ENCODE measurements around the gene CYP27C1.

CYP27C1 gene

DNA sequence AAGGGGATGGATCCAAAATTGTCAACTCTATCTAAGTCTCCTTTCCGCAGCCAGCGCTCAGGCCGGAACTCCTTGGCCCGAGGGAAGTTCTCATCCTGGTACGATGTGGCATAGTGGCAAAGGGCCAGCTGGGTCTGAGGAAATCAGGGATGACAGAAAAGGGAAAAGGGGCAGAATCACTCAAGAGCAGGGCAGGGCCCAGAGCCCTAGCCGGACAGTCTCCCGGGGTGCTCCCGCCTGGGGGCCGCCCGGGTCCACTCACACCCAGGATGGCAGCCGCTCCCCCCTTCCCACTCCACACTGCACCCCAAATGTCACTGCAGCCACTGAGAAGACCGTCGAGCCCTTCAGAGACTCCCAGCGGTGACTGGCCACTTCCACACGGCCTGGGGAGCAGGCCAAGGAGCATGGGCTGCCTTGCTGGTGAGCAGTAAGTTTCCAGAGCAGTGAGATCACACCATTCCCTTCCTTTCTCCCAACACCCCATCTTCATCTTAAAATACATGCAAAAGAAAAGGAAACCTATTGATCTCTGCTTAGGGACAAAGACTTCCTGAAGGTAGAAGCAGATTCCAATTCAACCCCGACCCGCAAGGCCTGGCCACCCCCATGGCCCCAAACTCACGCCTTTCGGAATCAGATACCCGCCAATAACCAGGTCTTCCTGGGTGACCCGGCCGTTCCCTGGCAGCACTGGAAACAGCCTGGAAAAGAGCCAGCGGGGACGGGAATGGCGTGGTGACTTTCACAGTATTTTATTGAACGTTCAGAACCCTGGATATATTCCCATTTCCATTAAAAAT is 26.7 kb downstream of the CYP27C1 start:
- DNase-seq (ENCODE audit: low read depth in 2 of 2): no peak

DNA sequence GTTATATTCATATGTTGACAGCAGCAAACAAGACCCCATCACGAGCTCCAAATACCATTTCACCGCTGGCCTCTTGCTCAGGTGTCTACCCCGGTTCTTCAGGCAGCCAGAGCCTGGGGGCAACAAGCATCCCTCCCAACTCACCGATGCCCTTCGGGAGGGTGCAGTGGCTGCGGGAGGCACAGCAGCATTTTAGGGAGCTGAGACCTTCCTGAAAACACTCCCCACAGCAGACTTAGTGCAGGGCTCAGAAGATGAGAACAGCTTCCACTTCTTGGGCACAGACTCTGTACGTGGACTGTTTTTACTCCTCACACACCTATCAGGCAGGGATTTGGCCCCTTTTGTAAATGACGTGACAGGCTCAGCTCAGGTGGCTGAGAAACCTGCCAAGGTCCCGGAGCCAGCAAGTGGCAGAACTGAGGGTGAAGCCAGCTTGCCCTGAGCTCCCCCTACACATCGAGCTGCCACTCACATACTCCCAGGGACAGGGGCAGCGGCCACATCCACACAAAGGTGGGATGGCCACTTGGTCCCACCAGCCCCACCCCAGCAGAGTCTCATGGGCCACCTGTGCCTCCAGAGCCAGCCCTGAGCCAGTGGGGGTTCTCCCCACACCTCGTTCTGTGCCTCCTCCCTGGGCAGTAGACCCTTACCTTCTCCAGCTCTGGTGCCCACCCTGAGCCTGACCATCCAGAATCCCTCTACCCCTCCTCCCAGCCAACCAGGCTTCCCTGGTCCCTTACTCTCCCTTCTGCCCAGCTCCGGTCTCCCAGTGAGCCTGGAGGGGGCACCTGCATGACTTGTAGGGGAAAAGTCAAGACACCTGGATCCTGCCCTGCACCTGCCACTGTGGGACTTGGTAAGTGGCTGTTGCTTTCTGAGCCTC is 28.5 kb downstream of the CYP27C1 start:
- no peak for DNase-seq (ENCODE audit: low read depth in 2 of 2)

DNA sequence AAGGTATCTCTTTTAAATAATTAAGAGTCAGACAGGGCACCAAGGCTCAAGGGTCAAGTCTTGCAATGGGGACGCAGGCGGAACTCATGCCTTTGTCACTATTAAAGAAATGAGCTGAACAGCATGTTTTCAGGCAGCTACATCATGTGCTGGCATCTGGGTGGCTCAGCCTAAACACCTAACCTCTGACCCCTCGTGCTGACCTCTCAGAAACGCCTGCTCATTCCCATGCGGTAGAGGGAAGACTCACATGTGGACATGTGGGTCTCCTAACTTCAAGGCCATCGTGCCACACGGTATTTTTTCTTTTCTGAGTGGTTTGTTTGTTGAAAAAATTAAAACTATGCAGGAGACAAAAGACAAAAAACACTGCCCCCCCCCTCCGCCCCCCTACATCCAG is 31.3 kb downstream of the CYP27C1 start:
- DNase-seq (ENCODE audit: low read depth in 2 of 2): no peak

DNA sequence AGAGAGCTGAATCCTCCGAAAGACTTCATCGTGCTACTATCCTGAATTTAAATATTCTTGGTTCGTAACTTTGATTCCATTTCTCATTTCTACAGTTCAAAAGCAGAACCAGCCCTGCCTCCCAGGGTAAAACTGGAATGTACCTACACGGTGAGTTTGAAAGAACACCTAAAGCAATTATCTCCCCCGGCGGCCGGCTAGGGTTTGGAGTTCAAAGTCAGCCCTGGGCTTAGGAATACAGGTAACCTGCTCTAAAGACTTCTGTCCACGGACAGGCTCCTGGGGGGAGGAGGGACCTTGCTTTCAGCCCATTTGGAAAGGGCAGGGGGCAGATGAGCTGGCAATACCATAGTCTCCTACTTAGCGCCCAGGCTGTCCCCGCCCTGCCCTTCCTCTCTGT is 32.3 kb downstream of the CYP27C1 start:
- DNase-seq (ENCODE audit: low read depth in 2 of 2): no peak

DNA sequence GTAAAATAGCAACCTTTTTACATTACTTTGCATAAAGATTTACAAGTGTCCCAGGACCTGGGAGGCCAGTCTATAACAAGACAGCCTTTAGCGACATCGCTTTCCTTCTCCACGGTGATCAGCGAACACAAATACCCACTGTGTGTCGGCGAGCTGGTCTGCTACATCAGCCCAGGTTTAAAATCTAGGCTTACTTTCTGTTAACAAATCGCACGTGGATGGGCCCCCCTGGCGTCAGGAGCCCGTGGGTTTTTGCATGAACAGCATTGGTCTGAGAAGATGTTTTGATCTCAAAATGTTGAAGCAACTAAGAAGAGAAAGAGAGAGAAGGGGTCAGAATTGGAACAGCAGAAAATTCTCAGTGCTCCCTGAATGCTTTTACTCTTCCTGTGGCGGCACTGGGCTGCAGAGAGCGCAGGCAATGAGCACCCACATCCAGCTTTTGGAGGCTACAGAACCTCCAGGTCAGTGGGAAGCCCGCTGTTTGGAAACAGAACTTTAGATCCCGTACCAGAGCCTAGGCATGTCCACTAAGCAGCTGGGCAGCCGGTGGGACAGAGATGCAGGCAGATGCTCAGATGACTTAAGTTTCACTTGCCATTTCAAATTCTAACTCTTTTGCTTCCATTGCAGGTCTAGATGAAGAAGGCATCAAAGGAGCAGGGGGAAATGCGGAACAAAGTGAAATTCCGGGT is 32.9 kb downstream of the CYP27C1 start:
- DNase-seq (ENCODE audit: low read depth in 2 of 2): no peak

DNA sequence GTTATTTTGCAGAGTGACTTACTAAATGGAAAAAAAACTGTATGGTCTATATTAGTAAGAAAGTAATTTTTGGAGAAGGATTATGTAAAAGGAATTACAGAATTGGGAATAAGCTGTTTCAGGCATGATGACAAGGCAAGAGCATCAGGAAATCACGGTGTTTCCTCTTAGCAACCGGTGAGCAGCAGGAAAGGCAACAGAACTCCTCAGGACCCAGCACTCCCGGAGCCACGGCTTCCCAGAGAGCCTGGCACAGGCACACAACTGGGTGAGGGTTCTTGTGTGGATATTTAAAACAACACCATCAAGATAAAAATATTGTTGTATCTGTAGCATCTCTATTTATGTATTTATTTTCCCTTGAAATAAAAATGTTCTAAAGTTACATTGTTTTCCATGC is 34.4 kb downstream of the CYP27C1 start:
- no peak for DNase-seq (ENCODE audit: low read depth in 2 of 2)

DNA sequence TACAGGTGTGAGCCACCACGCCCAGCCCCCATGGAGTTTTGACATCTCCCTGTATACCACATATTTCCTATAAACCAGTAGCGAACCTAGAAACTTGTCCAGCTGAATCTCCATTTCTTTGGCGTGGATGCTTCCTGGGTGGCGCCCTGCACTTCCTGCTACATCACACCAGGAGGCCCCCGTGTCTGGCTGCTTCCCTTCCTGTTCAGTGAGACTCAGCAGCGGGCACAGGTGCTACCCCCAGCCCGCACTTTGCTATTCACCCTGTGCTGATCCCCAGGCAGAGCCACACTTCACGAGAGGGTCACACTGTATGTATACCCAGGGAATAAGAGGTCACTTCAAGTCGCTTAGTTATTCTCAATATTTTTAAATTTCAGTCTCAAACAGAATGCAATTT is 35.0 kb downstream of the CYP27C1 start:
- no peak for DNase-seq (ENCODE audit: low read depth in 2 of 2)

DNA sequence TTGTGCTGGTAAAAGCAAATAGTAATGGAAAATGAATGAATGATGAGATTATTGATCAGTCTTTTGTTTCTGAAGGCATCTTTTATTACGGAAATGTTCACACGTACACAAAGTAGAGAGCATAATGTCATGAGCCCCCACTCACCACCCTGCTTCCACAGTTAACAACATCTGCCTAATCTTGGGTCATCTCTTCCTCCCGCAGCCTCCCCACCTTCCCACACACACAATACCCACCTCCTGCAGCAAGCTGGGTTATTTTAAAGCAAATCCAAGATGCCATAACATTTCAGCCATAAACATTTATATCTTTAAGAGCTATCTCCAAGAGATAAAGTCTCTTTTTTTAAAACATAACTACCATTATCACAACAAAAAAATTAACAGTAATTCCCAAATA is 36.3 kb downstream of the CYP27C1 start:
- no peak for DNase-seq (ENCODE audit: low read depth in 2 of 2)

DNA sequence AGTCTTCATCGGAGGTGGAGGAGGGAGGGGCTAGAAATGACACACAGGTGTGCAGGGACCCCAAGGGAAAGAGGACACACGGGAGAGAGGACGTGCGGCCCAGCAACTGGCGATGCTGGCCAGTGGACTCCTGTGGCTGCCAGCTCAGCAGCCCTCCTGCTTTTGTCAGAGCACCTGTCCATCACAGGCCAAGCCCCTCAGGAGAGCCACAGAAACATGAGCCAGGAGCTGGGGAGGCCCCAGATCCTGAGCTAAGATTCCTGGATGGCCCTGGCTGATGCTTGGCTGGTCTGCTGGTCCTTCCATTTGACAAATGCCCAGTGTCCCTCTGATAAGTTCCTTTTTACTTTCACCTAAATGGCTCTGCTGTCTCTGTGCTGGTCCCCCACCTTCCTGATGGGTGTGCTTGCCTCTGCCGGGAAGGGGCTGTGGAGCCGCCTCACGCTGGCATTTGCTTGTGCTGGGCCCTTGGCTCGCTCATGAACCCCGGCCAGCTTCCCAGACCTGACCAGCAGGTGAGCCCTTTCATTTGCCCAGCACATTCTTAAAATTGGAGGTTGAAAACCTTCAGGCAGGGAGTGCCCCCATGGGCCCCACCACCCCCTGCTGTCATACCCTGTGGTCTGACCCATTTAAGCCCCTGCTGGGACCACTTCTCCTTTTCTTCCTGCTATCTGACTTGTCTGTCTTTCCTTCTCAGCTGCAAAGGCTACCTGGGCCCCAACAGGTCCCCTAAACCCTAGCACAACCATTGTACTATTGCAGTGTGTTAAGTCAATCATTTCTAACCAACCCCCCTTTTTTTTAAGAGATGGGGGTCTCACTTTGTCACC is 37.3 kb downstream of the CYP27C1 start:
- no peak for DNase-seq (ENCODE audit: low read depth in 2 of 2)

DNA sequence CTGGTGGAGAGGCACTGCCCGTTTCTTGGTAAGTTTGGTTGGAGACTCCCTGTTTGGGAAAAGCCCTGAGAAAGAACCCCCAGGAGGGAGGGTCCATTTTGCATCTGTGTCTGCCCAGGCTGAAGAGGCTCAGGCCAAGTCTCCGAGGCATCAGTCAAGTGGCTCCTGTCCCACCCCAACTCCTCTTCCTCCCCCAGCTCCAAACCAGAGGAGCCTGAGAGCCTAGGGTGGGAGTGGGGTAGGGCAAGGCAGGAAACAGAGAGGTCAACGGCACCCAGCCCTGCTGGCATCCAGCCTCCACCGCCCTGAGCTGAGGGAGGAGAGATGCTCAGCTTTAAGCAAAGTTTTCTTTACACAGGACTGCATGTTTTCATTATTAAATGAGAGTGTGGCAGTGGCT is 38.2 kb downstream of the CYP27C1 start:
- DNase-seq (ENCODE audit: low read depth in 2 of 2): no peak

DNA sequence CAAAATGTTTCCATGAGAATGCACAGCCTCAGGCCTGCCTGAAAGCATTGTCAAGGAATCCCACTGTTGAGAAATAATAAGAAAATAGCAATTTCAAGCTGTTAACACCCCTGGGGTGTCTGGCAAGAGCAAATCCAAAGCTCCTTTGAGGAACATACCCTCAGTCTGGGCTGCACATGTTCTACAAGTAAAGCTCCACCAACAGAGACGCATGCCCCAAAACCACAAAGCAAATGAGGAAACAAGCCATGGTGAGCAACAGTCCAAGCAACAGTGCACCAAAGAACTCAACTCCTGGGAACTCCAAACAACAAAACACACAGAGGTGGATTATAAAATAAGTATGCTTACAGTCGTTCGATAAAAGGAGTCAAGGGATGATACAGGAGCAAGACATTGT is 40.3 kb downstream of the CYP27C1 start:
- no peak for DNase-seq (ENCODE audit: low read depth in 2 of 2)

DNA sequence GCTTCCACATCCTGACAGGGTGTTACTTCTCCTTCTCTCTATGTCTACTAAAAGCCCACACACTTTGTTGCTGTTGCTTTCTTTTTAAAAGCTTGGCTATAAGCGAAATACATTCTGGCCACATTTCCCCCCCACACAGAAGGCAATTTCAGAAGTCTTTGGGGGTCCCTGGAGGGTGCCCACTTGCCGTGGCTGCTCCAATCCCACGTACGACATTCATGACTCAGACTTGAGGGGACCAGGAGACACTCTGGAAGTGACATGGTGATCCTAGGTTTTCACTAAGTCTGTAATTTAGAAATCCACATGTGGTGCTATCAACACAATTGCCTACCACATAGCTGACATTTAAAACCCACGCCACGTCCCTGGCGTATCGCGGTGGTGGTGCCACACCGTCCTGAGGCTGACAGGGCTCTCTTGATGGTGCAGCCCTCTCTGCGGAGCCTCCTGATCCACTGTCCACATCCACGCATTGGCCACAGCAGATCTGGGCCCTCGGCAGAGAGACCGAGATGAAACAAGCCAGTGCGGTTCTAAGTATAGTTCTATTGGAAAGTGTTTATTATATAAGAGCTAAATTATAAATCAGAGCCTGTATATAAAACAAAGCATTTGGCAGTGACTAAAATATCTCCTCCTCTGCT is 42.4 kb downstream of the CYP27C1 start:
- DNase-seq (ENCODE audit: low read depth in 2 of 2): no peak

DNA sequence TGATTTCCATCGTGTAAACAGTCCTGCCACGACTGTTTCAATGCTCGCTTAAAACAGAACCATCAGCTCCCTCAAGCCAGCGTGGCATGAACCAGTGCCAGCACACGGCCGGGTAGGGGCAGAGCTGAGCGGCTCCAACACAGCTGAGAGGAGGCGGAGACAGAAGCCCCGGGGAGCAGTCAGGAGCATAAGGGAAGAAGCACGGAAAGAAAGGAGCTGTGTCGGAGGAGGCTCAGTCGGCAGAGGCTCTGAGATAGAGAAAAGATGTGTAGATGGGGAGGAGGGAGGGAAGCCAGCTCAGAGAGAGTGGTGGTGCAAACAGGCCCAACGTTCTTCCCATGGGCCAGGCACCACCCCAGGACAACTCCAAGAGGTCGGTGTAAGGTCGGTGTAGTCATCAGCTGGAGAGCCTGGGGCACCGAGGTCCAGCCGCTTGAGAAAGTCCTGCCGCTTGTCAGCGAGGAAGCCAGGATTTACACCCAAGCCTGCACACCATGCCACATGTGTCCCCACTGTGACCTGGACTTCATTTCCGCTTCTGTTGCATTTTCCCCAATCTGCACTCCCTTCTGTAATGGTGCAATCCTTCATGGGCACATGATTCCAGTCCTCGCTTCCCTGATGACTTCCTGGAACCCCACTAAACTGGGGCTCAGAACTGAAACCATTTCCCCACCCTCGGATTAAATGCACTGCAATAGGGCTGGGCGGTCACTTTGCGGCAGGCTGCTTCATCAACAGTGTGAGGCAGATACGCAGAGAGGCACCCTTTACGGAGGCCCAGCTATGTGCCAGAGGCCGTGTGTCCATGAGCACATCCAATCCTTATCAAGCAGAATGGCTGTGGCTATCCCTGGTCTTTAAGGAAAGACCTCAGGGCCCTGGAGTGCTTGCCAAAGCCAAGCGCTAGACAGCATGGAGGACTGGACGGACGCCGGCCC is 43.5 kb downstream of the CYP27C1 start:
- no peak for DNase-seq (ENCODE audit: low read depth in 2 of 2)

DNA sequence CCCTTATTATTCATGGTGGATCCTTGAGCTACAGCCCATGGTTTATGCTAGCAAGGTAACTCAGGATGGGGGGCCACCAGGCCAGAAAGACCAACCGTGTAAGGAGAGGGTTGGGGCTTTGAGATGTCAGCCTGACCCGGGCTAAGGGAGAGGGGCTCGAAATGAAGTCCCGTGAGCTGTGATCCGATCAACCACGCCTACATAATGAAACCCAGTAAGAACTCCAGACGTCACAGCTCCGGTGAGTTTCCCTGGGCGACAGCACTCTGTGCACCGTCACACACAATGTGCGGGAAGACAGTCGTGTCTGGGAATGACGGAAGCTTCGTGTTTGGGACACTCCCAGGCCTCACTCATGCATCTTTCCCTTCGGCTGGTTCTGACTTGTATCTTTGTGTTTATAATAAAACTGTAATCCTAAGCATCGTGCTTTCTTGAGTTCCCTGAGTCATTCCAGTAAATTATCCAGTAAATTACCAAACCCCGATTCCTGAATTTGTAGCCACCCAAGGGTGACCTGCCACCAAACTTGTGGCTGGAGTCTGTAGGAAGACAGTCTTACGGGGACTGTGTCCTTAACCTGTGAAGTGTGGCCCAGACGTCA is 44.2 kb downstream of the CYP27C1 start:
- no peak for DNase-seq (ENCODE audit: low read depth in 2 of 2)

DNA sequence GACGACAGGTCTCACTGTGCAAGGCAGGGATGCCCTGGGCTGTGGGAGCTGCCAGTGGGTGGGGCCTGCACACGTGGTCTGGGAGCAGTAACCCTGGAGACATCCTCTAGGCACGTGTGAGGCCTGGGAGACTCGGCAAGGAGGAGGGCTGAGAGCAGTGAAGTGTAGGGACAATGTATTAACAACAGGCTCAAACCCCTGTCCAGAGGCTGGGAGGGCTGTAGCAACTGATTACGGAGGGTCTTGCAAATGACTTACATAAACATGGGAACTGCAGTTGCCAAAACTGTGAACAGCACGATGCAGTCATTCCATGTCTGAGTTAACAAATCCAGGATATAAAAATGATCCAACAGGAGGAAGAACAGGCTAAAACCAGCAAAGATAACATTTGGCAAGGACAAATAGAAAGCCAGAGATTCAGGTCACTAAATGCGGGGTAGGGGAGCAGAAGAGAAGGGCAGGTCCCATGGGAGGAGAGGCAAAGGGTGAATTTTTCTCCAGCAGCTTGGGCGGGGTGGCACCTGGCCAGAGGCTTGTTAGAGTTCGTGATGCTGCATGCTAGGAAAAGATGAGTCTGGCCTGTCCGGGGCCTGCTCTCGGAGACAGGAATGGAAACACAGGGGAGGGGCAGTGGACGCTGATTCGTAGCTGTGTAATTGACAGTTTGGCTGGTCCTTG is 44.9 kb downstream of the CYP27C1 start:
- no peak for DNase-seq (ENCODE audit: low read depth in 2 of 2)

DNA sequence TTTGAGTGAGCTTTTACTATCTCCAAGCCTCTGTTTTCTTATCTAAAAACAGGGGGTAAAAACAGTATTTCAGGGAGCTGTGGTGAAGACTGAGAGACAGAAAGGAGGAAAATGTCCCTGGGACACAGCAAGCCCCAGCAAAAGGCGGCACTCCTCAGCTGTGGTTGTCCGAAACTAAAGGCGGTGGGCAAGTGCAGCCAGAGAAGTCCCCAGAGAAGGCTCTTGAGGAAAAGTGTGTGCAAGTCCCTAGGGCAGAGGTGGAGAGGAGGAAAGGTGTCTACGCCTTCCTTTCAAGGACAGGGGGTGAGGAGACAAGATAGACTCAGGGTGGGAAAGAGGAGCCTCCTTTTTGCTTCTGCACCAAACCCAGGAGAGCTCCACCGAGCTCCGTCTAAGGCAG is 45.5 kb downstream of the CYP27C1 start:
- no peak for DNase-seq (ENCODE audit: low read depth in 2 of 2)

DNA sequence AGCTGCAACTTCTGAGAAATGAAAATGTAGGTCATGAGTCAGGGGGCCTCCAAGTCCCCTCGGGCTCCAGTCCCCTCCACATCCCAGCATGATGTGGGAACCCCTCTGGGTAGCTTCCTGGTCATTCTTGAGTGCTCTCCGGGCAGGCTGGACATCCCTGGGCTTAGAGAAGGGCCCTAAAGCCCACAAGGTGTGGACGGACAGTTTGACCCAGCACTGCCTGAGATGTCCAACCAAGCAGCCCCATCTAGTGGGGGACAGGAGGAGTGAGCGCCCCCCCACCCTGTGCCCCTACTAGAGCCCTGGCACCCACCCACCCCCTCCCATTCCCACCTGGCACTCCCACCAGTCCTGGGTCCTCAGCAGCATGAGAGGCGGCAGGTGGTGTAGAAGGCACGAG is 46.0 kb downstream of the CYP27C1 start:
- no peak for DNase-seq (ENCODE audit: low read depth in 2 of 2)

DNA sequence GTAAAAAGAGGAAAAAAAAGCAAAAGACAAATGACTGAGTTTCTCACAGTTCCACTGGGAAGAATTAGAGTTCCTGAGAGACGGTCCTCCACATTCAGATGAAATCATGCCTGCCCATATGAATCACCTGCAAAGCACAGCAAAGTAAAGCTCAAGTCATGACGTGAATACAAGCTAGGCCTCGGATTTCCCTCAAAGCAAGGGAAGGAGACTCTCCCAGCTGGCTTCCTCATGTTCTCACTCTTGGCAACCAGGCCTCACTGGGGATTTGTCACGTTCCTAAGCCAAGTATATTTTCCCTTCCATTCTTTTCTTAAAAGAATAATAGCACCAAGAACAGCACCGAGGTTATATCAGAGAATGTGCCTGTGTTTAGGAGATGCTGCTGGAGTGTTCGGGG is 47.0 kb downstream of the CYP27C1 start:
- no peak for DNase-seq (ENCODE audit: low read depth in 2 of 2)

DNA sequence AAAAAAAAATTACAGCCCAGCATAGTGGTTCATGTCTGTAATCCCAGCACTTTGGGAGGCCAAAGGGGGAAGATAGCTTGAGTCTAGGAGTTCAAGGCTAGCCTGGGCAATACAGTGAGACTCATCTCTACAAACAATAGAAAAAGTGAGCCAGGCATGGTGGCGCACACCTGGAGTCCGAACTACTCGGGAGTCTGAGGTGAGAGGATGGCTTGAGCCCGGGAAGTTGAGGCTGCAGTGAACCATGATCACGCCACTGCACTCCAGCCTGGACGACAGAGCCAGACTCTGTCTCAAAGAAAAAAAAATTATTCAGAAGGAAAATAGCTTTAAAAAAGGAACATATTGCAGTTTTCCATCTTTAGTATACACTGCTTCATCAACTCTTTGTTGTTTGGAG is 47.8 kb downstream of the CYP27C1 start:
- DNase-seq (ENCODE audit: low read depth in 2 of 2): no peak

Data from stimulated activated CD8-positive, alpha-beta memory T cell treated with anti-CD3 and anti-CD28 coated beads, Interleukin-7, amount 100 ng/mL, for 4 hours (primary cell).